ENCODE results near the gene SLC6A12.

Gene SLC6A12

GRCh38 chr12:160858-161257 is 53.1 kb downstream of the SLC6A12 start:
- Histone ChIP-seq H3K36me3 (ENCODE audit: control insufficient read depth, insufficient read depth, low read length) (no peaks in the 10 kb centered on the region), H3K4me1 (ENCODE audit: control insufficient read depth, insufficient read depth, low read length) (no peaks in the 10 kb centered on the region), H3K9me3 (ENCODE audit: control insufficient read depth, insufficient read depth, low read length) (no peaks in the 10 kb centered on the region), H3K27me3 (ENCODE audit: control insufficient read depth, insufficient read depth, low read length) (no peaks in the 10 kb centered on the region), H3K27ac (ENCODE audit: low read depth, low read length) (no peak overlapping the region), H3K9ac (ENCODE audit: low read depth, low read length) (no peak overlapping the region), H3K4me3 (ENCODE audit: low read depth, low read length) (no peak overlapping the region)

- Histone ChIP-seq H3K9ac (ENCODE audit: low read depth, low read length) (no peak overlapping the region), H3K9me3 (ENCODE audit: control insufficient read depth, insufficient read depth, low read length) (no peaks in the 10 kb centered on the region), H3K4me1 (ENCODE audit: control insufficient read depth, insufficient read depth, low read length) (no peaks in the 10 kb centered on the region), H3K27me3 (ENCODE audit: control insufficient read depth, insufficient read depth, low read length) (no peaks in the 10 kb centered on the region), H3K36me3 (ENCODE audit: control insufficient read depth, insufficient read depth, low read length) (no peaks in the 10 kb centered on the region), H3K4me3 (ENCODE audit: low read depth, low read length) (no peak overlapping the region), H3K27ac (ENCODE audit: low read depth, low read length) (no peak overlapping the region)
Observed at GRCh38 chr12:159156-159782, 54.7 kb downstream of the SLC6A12 start.

- Histone ChIP-seq H3K4me3 (ENCODE audit: low read depth, low read length) (no peak overlapping the region), H3K9ac (ENCODE audit: low read depth, low read length) (no peak overlapping the region), H3K4me1 (ENCODE audit: control insufficient read depth, insufficient read depth, low read length) (no peaks in the 10 kb centered on the region), H3K27ac (ENCODE audit: low read depth, low read length) (no peak overlapping the region), H3K27me3 (ENCODE audit: control insufficient read depth, insufficient read depth, low read length) (no peaks in the 10 kb centered on the region), H3K9me3 (ENCODE audit: control insufficient read depth, insufficient read depth, low read length) (no peaks in the 10 kb centered on the region), H3K36me3 (ENCODE audit: control insufficient read depth, insufficient read depth, low read length) (no peaks in the 10 kb centered on the region)
Observed at GRCh38 chr12:157644-158043, 56.3 kb downstream of the SLC6A12 start.

- H3K27me3 ChIP-seq (ENCODE audit: control insufficient read depth, insufficient read depth, low read length), result no peaks in the 10 kb centered on the region
- H3K4me1 ChIP-seq (ENCODE audit: control insufficient read depth, insufficient read depth, low read length), result no peaks in the 10 kb centered on the region
- no peak overlapping the region for H3K4me3 ChIP-seq (ENCODE audit: low read depth, low read length)
- H3K27ac ChIP-seq (ENCODE audit: low read depth, low read length), result no peak overlapping the region
- no peaks in the 10 kb centered on the region for H3K9me3 ChIP-seq (ENCODE audit: control insufficient read depth, insufficient read depth, low read length)
- no peak overlapping the region for H3K9ac ChIP-seq (ENCODE audit: low read depth, low read length)
- H3K36me3 ChIP-seq (ENCODE audit: control insufficient read depth, insufficient read depth, low read length), result no peaks in the 10 kb centered on the region
Observed at GRCh38 chr12:156945-157344, 57.0 kb downstream of the SLC6A12 start.

- Histone ChIP-seq H3K9me3 (ENCODE audit: control insufficient read depth, insufficient read depth, low read length) (no peaks in the 10 kb centered on the region), H3K27me3 (ENCODE audit: control insufficient read depth, insufficient read depth, low read length) (no peaks in the 10 kb centered on the region), H3K4me1 (ENCODE audit: control insufficient read depth, insufficient read depth, low read length) (no peaks in the 10 kb centered on the region), H3K36me3 (ENCODE audit: control insufficient read depth, insufficient read depth, low read length) (no peaks in the 10 kb centered on the region), H3K9ac (ENCODE audit: low read depth, low read length) (no peak overlapping the region), H3K4me3 (ENCODE audit: low read depth, low read length) (no peak overlapping the region), H3K27ac (ENCODE audit: low read depth, low read length) (no peak overlapping the region)
Observed at GRCh38 chr12:155646-156045, 58.3 kb downstream of the SLC6A12 start.

- no peaks in the 10 kb centered on the region for H3K36me3 ChIP-seq (ENCODE audit: control insufficient read depth, insufficient read depth, low read length)
- H3K27me3 ChIP-seq (ENCODE audit: control insufficient read depth, insufficient read depth, low read length), result no peaks in the 10 kb centered on the region
- H3K4me1 ChIP-seq (ENCODE audit: control insufficient read depth, insufficient read depth, low read length), result no peaks in the 10 kb centered on the region
- no peak overlapping the region for H3K9ac ChIP-seq (ENCODE audit: low read depth, low read length)
- no peaks in the 10 kb centered on the region for H3K9me3 ChIP-seq (ENCODE audit: control insufficient read depth, insufficient read depth, low read length)
- no peak overlapping the region for H3K27ac ChIP-seq (ENCODE audit: low read depth, low read length)
- H3K4me3 ChIP-seq (ENCODE audit: low read depth, low read length), result no peak overlapping the region
Observed at GRCh38 chr12:155006-155405, 59.0 kb downstream of the SLC6A12 start.

- H3K4me1 ChIP-seq (ENCODE audit: control insufficient read depth, insufficient read depth, low read length), result no peaks in the 10 kb centered on the region
- no peak overlapping the region for H3K27ac ChIP-seq (ENCODE audit: low read depth, low read length)
- H3K4me3 ChIP-seq (ENCODE audit: low read depth, low read length), result no peak overlapping the region
- H3K9me3 ChIP-seq (ENCODE audit: control insufficient read depth, insufficient read depth, low read length), result no peaks in the 10 kb centered on the region
- H3K36me3 ChIP-seq (ENCODE audit: control insufficient read depth, insufficient read depth, low read length), result no peaks in the 10 kb centered on the region
- H3K9ac ChIP-seq (ENCODE audit: low read depth, low read length), result no peak overlapping the region
- no peaks in the 10 kb centered on the region for H3K27me3 ChIP-seq (ENCODE audit: control insufficient read depth, insufficient read depth, low read length)
Observed at GRCh38 chr12:154058-154457, 59.9 kb downstream of the SLC6A12 start.

- no peak overlapping the region for H3K27ac ChIP-seq (ENCODE audit: low read depth, low read length)
- H3K9me3 ChIP-seq (ENCODE audit: control insufficient read depth, insufficient read depth, low read length), result no peaks in the 10 kb centered on the region
- no peaks in the 10 kb centered on the region for H3K36me3 ChIP-seq (ENCODE audit: control insufficient read depth, insufficient read depth, low read length)
- H3K4me3 ChIP-seq (ENCODE audit: low read depth, low read length), result no peak overlapping the region; the same call in 1 of the 2 replicates
- H3K27me3 ChIP-seq (ENCODE audit: control insufficient read depth, insufficient read depth, low read length), result no peaks in the 10 kb centered on the region
- no peaks in the 10 kb centered on the region for H3K4me1 ChIP-seq (ENCODE audit: control insufficient read depth, insufficient read depth, low read length)
- no peak overlapping the region for H3K9ac ChIP-seq (ENCODE audit: low read depth, low read length)
Observed at GRCh38 chr12:153080-153746, 60.7 kb downstream of the SLC6A12 start.

GRCh38 chr12:152440-152839 is 61.5 kb downstream of the SLC6A12 start:
- H3K4me3 ChIP-seq (ENCODE audit: low read depth, low read length), result no peak overlapping the region

GRCh38 chr12:151579-151978 is 62.4 kb downstream of the SLC6A12 start:
- Histone ChIP-seq H3K27me3 (ENCODE audit: control insufficient read depth, insufficient read depth, low read length) (no peaks in the 10 kb centered on the region), H3K4me1 (ENCODE audit: control insufficient read depth, insufficient read depth, low read length) (no peaks in the 10 kb centered on the region), H3K9me3 (ENCODE audit: control insufficient read depth, insufficient read depth, low read length) (no peaks in the 10 kb centered on the region), H3K36me3 (ENCODE audit: control insufficient read depth, insufficient read depth, low read length) (no peaks in the 10 kb centered on the region), H3K27ac (ENCODE audit: low read depth, low read length) (no peak overlapping the region), H3K9ac (ENCODE audit: low read depth, low read length) (no peak overlapping the region), H3K4me3 (ENCODE audit: low read depth, low read length) (no peak overlapping the region)

More at GRCh38 chr12:152440-152839, 61.5 kb downstream of the SLC6A12 start:
- H3K9ac ChIP-seq (ENCODE audit: low read depth, low read length), result no peak overlapping the region
- no peak overlapping the region for H3K27ac ChIP-seq (ENCODE audit: low read depth, low read length)
- H3K36me3 ChIP-seq (ENCODE audit: control insufficient read depth, insufficient read depth, low read length), result no peaks in the 10 kb centered on the region
- no peaks in the 10 kb centered on the region for H3K9me3 ChIP-seq (ENCODE audit: control insufficient read depth, insufficient read depth, low read length)
- no peaks in the 10 kb centered on the region for H3K27me3 ChIP-seq (ENCODE audit: control insufficient read depth, insufficient read depth, low read length)
- H3K4me1 ChIP-seq (ENCODE audit: control insufficient read depth, insufficient read depth, low read length), result no peaks in the 10 kb centered on the region

GRCh38 chr12:148676-149416 is 65.1 kb downstream of the SLC6A12 start:
- no peaks in the 10 kb centered on the region for H3K27me3 ChIP-seq (ENCODE audit: control insufficient read depth, insufficient read depth, low read length)

More at GRCh38 chr12:148676-149416, 65.1 kb downstream of the SLC6A12 start:
- Histone ChIP-seq H3K9me3 (ENCODE audit: control insufficient read depth, insufficient read depth, low read length) (no peaks in the 10 kb centered on the region), H3K4me3 (ENCODE audit: low read depth, low read length) (no peak overlapping the region), H3K27ac (ENCODE audit: low read depth, low read length) (no peak overlapping the region), H3K36me3 (ENCODE audit: control insufficient read depth, insufficient read depth, low read length) (no peaks in the 10 kb centered on the region), H3K4me1 (ENCODE audit: control insufficient read depth, insufficient read depth, low read length) (peaks cover 7% of the 10 kb centered on the region), H3K9ac (ENCODE audit: low read depth, low read length) (no peak overlapping the region)

All from HUES48 (cell line).